Kidney (tissue), 2 donors: ENCODE data around the gene CTDSP1. TPM values are rescaled to one million over a fixed set of nuclear protein-coding genes. Genes with fewer than 3 reads are reported as not detected.

ENCODE experiments used
- microRNA-seq: library from miRNA; unstranded; fragments of <30 nt; microRNA quantifications from one replicate; pipeline ENCODE4 v1.2.0, GENCODE V29; 2020
- polyA plus RNA-seq: library from polyadenylated mRNA; stranded (reverse); fragments of 350-450 nt; fragmentation: Illumina TruSeq; extraction: RNeasy Lipid Tissue Mini Kit (QIAGEN cat#74804); gene quantifications from one replicate; pipeline ENCODE4 v1.2.3, GENCODE V29; 2014; ENCODE audit warnings: low read depth, low replicate concordance; ENCODE audit not compliant: insufficient read depth
- total RNA-seq: library from RNA; stranded (reverse); fragmentation: NEBNext Ultra II Directional; extraction: Animal tissue kit (Norgen Biotek cat#: 25700); gene quantifications from one replicate; pipeline ENCODE4 v1.2.1, GENCODE V29; 2021
- donor health status: DM: yes; HTN: yes; CAD: no.

CTDSP1 gene
- total and polyA plus RNA-seq, 2 donors from 2014 or later, result 118 to 196 TPM

Small RNA genes lying within 50 kb of the gene (microRNA-seq; reads per million reads assigned to microRNA genes)
- 36,553 reads per million, percentile 98 among the genes with 10 or more reads in this experiment for gene MIR26B

Other genes with a start within 250 kb of the CTDSP1 start
- 0.09 TPM for gene CXCR1, start 232.9 kb upstream of the CTDSP1 start, total RNA-seq
- not detected for gene CXCR1, start 232.9 kb upstream of the CTDSP1 start, polyA plus RNA-seq
- gene ARPC2, start 182.7 kb upstream of the CTDSP1 start, total RNA-seq, result 252 TPM
- 195 TPM for gene ARPC2, start 182.7 kb upstream of the CTDSP1 start, polyA plus RNA-seq
- gene GPBAR1, start 138.9 kb upstream of the CTDSP1 start, total RNA-seq, result 3.2 TPM
- 6.0 TPM for gene GPBAR1, start 138.9 kb upstream of the CTDSP1 start, polyA plus RNA-seq
- 70.1 TPM for gene AAMP, start 129.7 kb upstream of the CTDSP1 start, total RNA-seq
- gene AAMP, start 129.7 kb upstream of the CTDSP1 start, polyA plus RNA-seq, result 108 TPM
- gene PNKD, start 129.3 kb upstream of the CTDSP1 start, total RNA-seq, result 90.6 TPM
- gene PNKD, start 129.3 kb upstream of the CTDSP1 start, polyA plus RNA-seq, result 244 TPM
- gene TMBIM1, start 107.4 kb upstream of the CTDSP1 start, total RNA-seq, result 217 TPM
- gene TMBIM1, start 107.4 kb upstream of the CTDSP1 start, polyA plus RNA-seq, result 130 TPM
- 6.2 TPM for gene CATIP, start 43.0 kb upstream of the CTDSP1 start, total RNA-seq
- gene CATIP, start 43.0 kb upstream of the CTDSP1 start, polyA plus RNA-seq, result 7.6 TPM
- gene SLC11A1, start 17.6 kb upstream of the CTDSP1 start, total RNA-seq, result 37.6 TPM
- 1.2 TPM for gene SLC11A1, start 17.6 kb upstream of the CTDSP1 start, polyA plus RNA-seq
- gene VIL1, start 19.3 kb downstream of the CTDSP1 start, total RNA-seq, result 9.0 TPM
- 10.5 TPM for gene VIL1, start 19.3 kb downstream of the CTDSP1 start, polyA plus RNA-seq
- 13.5 TPM for gene USP37, start 168.5 kb downstream of the CTDSP1 start, total RNA-seq
- gene USP37, start 168.5 kb downstream of the CTDSP1 start, polyA plus RNA-seq, result 1.8 TPM
- 35.8 TPM for gene CNOT9, start 169.0 kb downstream of the CTDSP1 start, total RNA-seq
- gene CNOT9, start 169.0 kb downstream of the CTDSP1 start, polyA plus RNA-seq, result 12.6 TPM
- gene PLCD4, start 208.0 kb downstream of the CTDSP1 start, total RNA-seq, result 11.0 TPM
- 30.4 TPM for gene PLCD4, start 208.0 kb downstream of the CTDSP1 start, polyA plus RNA-seq